GM18526 (cell line): ENCODE data around the gene MAP1B.

Experiments used
- POLR2A ChIP-seq: IDR thresholded peaks from 3 replicates; pipeline ENCODE4 v1.6.1; 2011; ENCODE audit not compliant: insufficient read length; ENCODE audit errors: extremely low read depth

MAP1B gene

GRCh38 chr5:72208324-72208926 lies 101.2 kb downstream of the MAP1B start:
- no peak for TF ChIP-seq POLR2A

DNA sequence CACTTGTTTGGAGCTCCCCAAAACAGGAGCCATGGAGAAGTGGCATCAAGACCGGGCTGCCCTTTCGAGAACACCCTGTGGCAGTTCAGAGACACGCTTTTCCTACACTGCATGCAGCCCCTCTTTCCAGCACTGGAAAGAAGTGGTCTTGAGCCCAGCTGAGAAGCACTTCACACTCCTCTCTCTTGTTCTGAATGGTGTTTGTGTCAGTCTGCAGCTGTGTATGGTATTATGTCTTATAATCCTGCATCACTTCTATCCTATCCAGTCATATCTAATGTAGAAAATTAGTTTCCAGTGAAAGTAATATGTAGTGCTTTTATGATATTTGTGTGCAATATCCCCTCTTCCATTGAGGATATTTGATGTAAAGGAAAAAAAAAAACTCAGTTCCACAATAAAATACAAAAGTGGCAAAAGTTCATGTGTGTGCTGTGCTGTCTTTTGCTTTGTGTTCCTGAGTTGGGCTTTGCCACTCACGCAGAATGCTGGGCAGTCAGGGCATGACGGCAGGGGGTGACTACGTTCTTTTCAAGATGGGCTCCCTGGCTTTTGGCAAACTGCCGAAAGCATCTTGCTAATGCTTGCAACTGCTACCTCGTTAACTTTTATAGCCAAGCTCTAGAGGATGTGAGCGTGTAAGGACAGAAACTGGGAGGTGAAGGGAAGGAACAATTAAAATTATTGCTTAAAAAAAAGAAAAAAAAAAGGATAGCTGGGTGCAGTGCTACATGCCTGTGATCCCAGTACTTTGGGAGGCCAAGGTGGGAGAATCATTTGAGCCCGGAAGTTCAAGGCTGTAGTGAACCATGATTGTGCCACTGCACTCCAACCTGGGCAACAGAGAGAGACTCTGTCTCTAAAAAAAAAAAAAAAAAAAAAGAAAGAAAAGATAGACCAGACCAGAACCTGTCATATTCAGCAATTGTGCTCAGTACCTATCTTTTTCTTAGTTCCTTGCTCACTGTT lies 102.2 kb downstream of the MAP1B start:
- no peak for TF ChIP-seq POLR2A

- TF ChIP-seq POLR2A = no peak
Measured at GRCh38 chr5:72210888-72211678, 103.8 kb downstream of the MAP1B start.

GRCh38 chr5:72212171-72212570 lies 104.9 kb downstream of the MAP1B start:
- TF ChIP-seq POLR2A = no peak

DNA sequence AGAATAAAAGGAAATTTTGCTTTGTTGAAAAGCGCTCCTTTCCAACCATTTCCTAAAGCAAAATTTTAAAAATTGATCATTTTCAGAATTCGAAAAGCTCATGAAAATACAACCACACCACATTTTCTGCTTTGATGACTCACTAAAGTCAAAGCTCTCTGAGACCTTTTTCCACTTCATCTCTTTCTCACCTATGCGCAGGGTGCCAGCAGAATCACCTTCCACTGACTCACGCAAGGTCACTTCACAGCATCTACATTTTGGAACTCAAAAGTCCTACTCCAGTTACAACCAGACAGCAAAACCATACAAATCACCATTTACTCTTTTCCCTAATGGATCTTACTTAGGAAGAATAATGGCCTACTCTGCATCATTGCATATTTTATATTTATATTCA lies 106.2 kb downstream of the MAP1B start:
- no peak for TF ChIP-seq POLR2A

GRCh38 chr5:72214168-72214567 lies 106.9 kb downstream of the MAP1B start:
- TF ChIP-seq POLR2A = no peak

GRCh38 chr5:72216756-72217155 lies 109.5 kb downstream of the MAP1B start:
- no peak for TF ChIP-seq POLR2A

- no peak for TF ChIP-seq POLR2A
Measured at GRCh38 chr5:72221099-72221498, 113.8 kb downstream of the MAP1B start.

- TF ChIP-seq POLR2A = no peak
Measured at GRCh38 chr5:72221541-72221940, 114.3 kb downstream of the MAP1B start.

GRCh38 chr5:72222521-72222920 lies 115.2 kb downstream of the MAP1B start:
- TF ChIP-seq POLR2A = no peak

GRCh38 chr5:72223371-72223770 lies 116.1 kb downstream of the MAP1B start:
- TF ChIP-seq POLR2A = no peak

GRCh38 chr5:72224946-72225463 lies 117.7 kb downstream of the MAP1B start:
- TF ChIP-seq POLR2A = no peak

- no peak for TF ChIP-seq POLR2A
Measured at GRCh38 chr5:72225741-72226140, 118.5 kb downstream of the MAP1B start.

- no peak for TF ChIP-seq POLR2A
Measured at GRCh38 chr5:72226950-72227349, 119.7 kb downstream of the MAP1B start.

DNA sequence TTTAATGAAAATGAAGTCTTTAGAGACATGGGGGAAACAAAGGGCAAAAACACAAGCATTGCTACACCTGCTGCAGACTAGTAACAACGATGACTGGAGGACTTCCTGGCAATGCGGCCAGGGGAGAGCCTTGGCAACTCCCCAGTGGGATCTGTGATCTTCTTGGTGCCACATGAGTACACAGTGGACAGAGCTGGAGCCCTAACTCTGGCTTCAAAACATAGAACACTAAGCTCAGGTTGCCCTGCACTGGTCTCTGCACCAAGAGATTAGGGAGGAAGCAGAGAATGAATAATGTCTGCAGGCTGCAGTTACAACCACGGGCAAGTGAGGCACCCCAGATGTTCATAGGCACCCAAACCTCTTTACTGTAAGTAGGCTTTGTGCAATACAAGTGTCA lies 121.7 kb downstream of the MAP1B start:
- TF ChIP-seq POLR2A = no peak
